HCT116 (cell line): ENCODE results near the gene DOCK9. TPM values are rescaled to one million over a fixed set of nuclear protein-coding genes. Genes with fewer than 3 reads are reported as not detected.

Experiments used
- ATAC-seq: fragments of 200-7000 bp; cut with Tn5 transposase; 2 replicates; pipeline ENCODE4 v1.9.1; 2020; ENCODE audit warnings: mild to moderate bottlenecking, moderate library complexity
- BruUV-seq: library from RNA; stranded (reverse); fragments of 400-500 nt; replicated peaks from 2 replicates; lab custom pipeline; 2021; lab: Mats Ljungman, UMichigan
- CTCF ChIA-PET: fragments of 300-600 bp; sonication (Branson Sonifier 250); formaldehyde crosslinking; loops from one replicate; lab custom pipeline; 2021; ENCODE audit warnings: antibody characterized with exemption; lab: Charles Lee
- POLR2A ChIA-PET: fragments of 300-600, 350-600 bp; sonication (Branson Sonifier 250); formaldehyde crosslinking; loops from one replicate; lab custom pipeline; 2021; ENCODE audit warnings: antibody characterized with exemption; lab: Charles Lee
- RAD21 ChIA-PET, 2 experiments: fragments of 300-600 bp; sonication (Branson Sonifier 250); formaldehyde crosslinking; loops; one replicate each; lab custom pipeline; 2023; ENCODE audit warnings: low total read pairs in 2 of 2; ENCODE audit not compliant: uncharacterized antibody in 2 of 2, unreplicated experiment in 2 of 2, low non-redundant PET in 1 of 2; lab: Charles Lee
- DNase-seq: peaks from one replicate; pipeline ENCODE4 v3.0.0-alpha.2; 2010; ENCODE audit warnings: low read depth, low spot score
- H2AFZ ChIP-seq: fragments of 200-600 bp; shearing (Covaris generic), sonication (generic); 2 replicates; pipeline ENCODE4 v1.6.1; 2017; ENCODE audit warnings: low read depth, mixed run types, mixed read lengths, antibody characterized with exemption, low read length; ENCODE audit not compliant: poor library complexity, severe bottlenecking
- H3K27ac ChIP-seq: 2 replicates; pipeline ENCODE4 v1.5.1; 2012; ENCODE audit warnings: low read depth, low read length
- H3K27me3 ChIP-seq: fragments of 200-600 bp; sonication (generic); 2 replicates; pipeline ENCODE4 v1.6.1; 2016; ENCODE audit warnings: mixed run types, low read length, mixed read lengths; ENCODE audit not compliant: insufficient read depth
- H3K36me3 ChIP-seq, 2 experiments: fragments of 200-500 bp in 1 of 2; fragments of 200-600 bp in 1 of 2; sonication (Bioruptor generic) in 1 of 2; sonication (generic) in 1 of 2; 2 replicates each; pipeline versions ENCODE4 v1.5.1 to v1.6.1; 2014 to 2016; ENCODE audit warnings: low read length in 2 of 2, inconsistent platforms in 1 of 2, mixed read lengths in 1 of 2, mixed run types in 1 of 2; ENCODE audit not compliant: insufficient read depth in 2 of 2, control insufficient read depth in 1 of 2
- H3K4me1 ChIP-seq, 2 experiments: fragments of 200-600 bp in 1 of 2; sonication (generic) in 1 of 2; 2 replicates each; pipeline versions ENCODE4 v1.5.1 to v1.6.1; 2012 to 2017; ENCODE audit warnings: low read length in 2 of 2, inconsistent platforms in 1 of 2, mild to moderate bottlenecking in 1 of 2, mixed read lengths in 1 of 2, mixed run types in 1 of 2, moderate library complexity in 1 of 2; ENCODE audit not compliant: insufficient read depth in 2 of 2, control insufficient read depth in 1 of 2
- H3K4me2 ChIP-seq: fragments of 200-600 bp; sonication (generic); 2 replicates; pipeline ENCODE4 v1.6.1; 2017; ENCODE audit warnings: mixed run types, low read length, mixed read lengths
- H3K4me3 ChIP-seq, 2 experiments: fragments of 200-600 bp in 1 of 2; sonication (generic) in 1 of 2; replicated peaks in 1 of 2; 2 replicates each; pipeline ENCODE4 v1.5.1; 2011 to 2016; ENCODE audit warnings: low read length in 2 of 2, control low read depth in 1 of 2, low read depth in 1 of 2, mild to moderate bottlenecking in 1 of 2, mixed read lengths in 1 of 2, mixed run types in 1 of 2
- H3K79me2 ChIP-seq: fragments of 200-600 bp; sonication (generic); 2 replicates; pipeline ENCODE4 v1.6.1; 2017; ENCODE audit warnings: mild to moderate bottlenecking, mixed run types, low read length, moderate library complexity, mixed read lengths; ENCODE audit not compliant: insufficient read depth
- H3K9ac ChIP-seq: fragments of 200-600 bp; sonication (generic); 2 replicates; pipeline ENCODE4 v1.6.1; 2016; ENCODE audit warnings: low read length, mixed read lengths
- H3K9me2 ChIP-seq: fragments of 200-600 bp; sonication (generic), shearing (Covaris generic); 2 replicates; pipeline ENCODE4 v1.6.1; 2017; ENCODE audit warnings: mixed run types, mild to moderate bottlenecking, moderate library complexity; ENCODE audit not compliant: insufficient read depth
- H3K9me3 ChIP-seq, 2 experiments: fragments of 200-500 bp in 1 of 2; fragments of 200-600 bp in 1 of 2; sonication (Bioruptor generic) in 1 of 2; sonication (generic) in 1 of 2; 2 replicates each; pipeline ENCODE4 v1.6.1; 2014 to 2017; ENCODE audit warnings: low read length in 2 of 2, mixed read lengths in 2 of 2, inconsistent platforms in 1 of 2, low read depth in 1 of 2, mild to moderate bottlenecking in 1 of 2, mixed run types in 1 of 2, moderate library complexity in 1 of 2; ENCODE audit not compliant: control insufficient read depth in 1 of 2, insufficient read depth in 1 of 2
- H4K20me1 ChIP-seq: fragments of 200-600 bp; sonication (generic), shearing (Covaris generic); 2 replicates; pipeline ENCODE4 v1.6.1; 2017; ENCODE audit warnings: mixed run types, mild to moderate bottlenecking, moderate library complexity; ENCODE audit not compliant: insufficient read depth
- CEBPB ChIP-seq: IDR thresholded peaks from 2 replicates; pipeline ENCODE4 v1.6.1; 2012; ENCODE audit warnings: low read depth
- EGR1 ChIP-seq: IDR thresholded peaks from 2 replicates; pipeline ENCODE4 v1.6.1; 2012; ENCODE audit warnings: low read depth
- ELF1 ChIP-seq: IDR thresholded peaks from 2 replicates; pipeline ENCODE4 v1.6.1; 2012; ENCODE audit warnings: low read depth, borderline replicate concordance
- JUND ChIP-seq: IDR thresholded peaks from 2 replicates; pipeline ENCODE4 v1.6.1; 2012
- POLR2A ChIP-seq: IDR thresholded peaks from 2 replicates; pipeline ENCODE4 v1.7.0; 2011; ENCODE audit warnings: borderline replicate concordance; ENCODE audit not compliant: insufficient read depth, insufficient read length; ENCODE audit errors: extremely low read depth
- POLR2AphosphoS5 ChIP-seq: IDR thresholded peaks from 2 replicates; pipeline ENCODE4 v1.6.1; 2011; ENCODE audit warnings: mild to moderate bottlenecking, low read depth, low read length, moderate library complexity
- SIN3A ChIP-seq: IDR thresholded peaks from 2 replicates; pipeline ENCODE4 v1.6.1; 2012; ENCODE audit warnings: low read depth
- SRF ChIP-seq: IDR thresholded peaks from 2 replicates; pipeline ENCODE4 v1.6.1; 2012; ENCODE audit warnings: low read depth
- TCF7L2 ChIP-seq: IDR thresholded peaks from 2 replicates; pipeline ENCODE4 v1.7.0; 2011; ENCODE audit warnings: borderline replicate concordance, inconsistent platforms; ENCODE audit not compliant: insufficient read depth, insufficient read length; ENCODE audit errors: extremely low read depth
- ZBTB33 ChIP-seq: IDR thresholded peaks from 2 replicates; pipeline ENCODE4 v1.6.1; 2011; ENCODE audit warnings: mild to moderate bottlenecking, low read length, moderate library complexity; ENCODE audit not compliant: insufficient replicate concordance; ENCODE audit errors: extremely low read depth
- intact Hi-C: fragments of 100-400 bp; cut with micrococcal nuclease; formaldehyde crosslinking; loops from 2 replicates; pipeline ENCODE4 v1.10.0; 2022
- total RNA-seq: library from RNA; stranded (reverse); gene quantifications from one replicate; pipeline ENCODE4 v1.2.1, GENCODE V29; 2021; ENCODE audit not compliant: unreplicated experiment
- TF ChIP-seq, protein P1 (sequence below): IDR thresholded peaks from 2 replicates; pipeline ENCODE4 v1.6.1; 2012
- TF ChIP-seq, protein P2 (sequence below): IDR thresholded peaks from 2 replicates; pipeline ENCODE4 v1.6.1; 2012
- TF ChIP-seq, protein P3 (sequence below): IDR thresholded peaks from 2 replicates; pipeline ENCODE4 v1.6.1; 2012; ENCODE audit warnings: low read depth

The DOCK9 gene
- total RNA-seq, 1 experiment from 2014 or later = 58.8 TPM

DNA sequence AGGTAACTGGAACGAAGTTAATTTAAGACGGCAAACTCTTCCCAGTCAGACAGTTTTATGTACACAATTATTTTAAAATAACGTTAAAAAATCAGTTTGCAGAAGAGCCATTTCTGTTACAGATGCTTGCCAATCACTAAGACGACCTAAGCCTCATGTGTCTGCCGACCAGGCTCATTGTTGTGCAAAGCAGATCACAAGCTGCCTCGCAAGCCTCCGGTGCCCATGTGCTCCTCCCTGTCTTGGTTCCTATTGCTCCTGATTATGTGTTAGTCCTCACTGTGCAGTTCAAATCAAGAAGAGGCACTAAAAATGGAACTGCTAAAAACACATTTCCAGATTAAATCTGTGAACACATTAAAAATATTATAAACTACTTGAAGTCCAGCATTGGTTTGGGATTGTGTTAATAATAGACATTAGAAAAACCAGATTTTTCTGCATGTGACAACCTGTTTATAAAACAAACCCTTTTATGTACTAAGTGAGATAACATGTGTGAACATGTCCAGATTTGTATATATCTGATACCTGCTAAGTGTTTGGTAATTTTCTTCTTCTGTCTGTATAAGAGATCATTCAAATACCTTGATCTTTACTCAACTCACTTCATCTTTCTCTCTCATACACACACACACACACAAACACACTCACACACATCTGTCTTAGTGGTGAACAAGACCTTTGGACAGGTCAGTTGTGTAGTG is 143.5 kb downstream of the DOCK9 start:
- Histone ChIP-seq H4K20me1 (no peaks in the 10 kb centered on the region), H3K27ac (no peak overlapping the region), H3K9ac (no peak overlapping the region), H3K9me2 (no peaks in the 10 kb centered on the region), H3K36me3 (0 out of 4 replicates have a peak, but pooled peaks cover 0 to 7% of the 10 kb centered on the region in 2 experiments), H3K79me2 (no peaks in the 10 kb centered on the region), H3K4me3 (no peak overlapping the region), H3K27me3 (no peaks in the 10 kb centered on the region), H3K4me2 (no peak overlapping the region), H3K9me3 (no peaks in the 10 kb centered on the region), H2AFZ (no peak overlapping the region), H3K4me1 (no peaks in the 10 kb centered on the region)
- TF ChIP-seq SIN3A (no peak), ZBTB33 (no peak), POLR2AphosphoS5 (no peak), EGR1 (no peak), ELF1 (no peak)
- ATAC-seq (no peak), DNase-seq (no peak)
- ChIA-PET RAD21 (no interaction called here), POLR2A (no interaction called here), CTCF (no interaction called here)
- intact Hi-C loops = no loop called here
- BruUV-seq = no TSS peak

- no peak overlapping the region for H3K4me2 ChIP-seq
- RAD21 ChIA-PET = no interaction called here
- H3K27me3 ChIP-seq = no peaks in the 10 kb centered on the region
- no peak overlapping the region for H2AFZ ChIP-seq
- no peaks in the 10 kb centered on the region for H4K20me1 ChIP-seq
- H3K9ac ChIP-seq = no peak overlapping the region
- intact Hi-C loops = no loop called here
- 0 out of 4 replicates have a peak, but pooled peaks cover 0 to 5% of the 10 kb centered on the region in 2 experiments for H3K36me3 ChIP-seq
- H3K9me2 ChIP-seq = no peaks in the 10 kb centered on the region
- H3K4me1 ChIP-seq = no peaks in the 10 kb centered on the region
- H3K79me2 ChIP-seq = no peaks in the 10 kb centered on the region
- no peaks in the 10 kb centered on the region for H3K9me3 ChIP-seq
- POLR2A ChIA-PET = no interaction called here
- H3K4me3 ChIP-seq = no peak overlapping the region
- H3K27ac ChIP-seq = no peak overlapping the region
- no peak for ATAC-seq
- DNase-seq = no peak
- BruUV-seq = no TSS peak
- CTCF ChIA-PET = no interaction called here
- no peak for TF ChIP-seq CEBPB
- TF ChIP-seq, protein P1, sequence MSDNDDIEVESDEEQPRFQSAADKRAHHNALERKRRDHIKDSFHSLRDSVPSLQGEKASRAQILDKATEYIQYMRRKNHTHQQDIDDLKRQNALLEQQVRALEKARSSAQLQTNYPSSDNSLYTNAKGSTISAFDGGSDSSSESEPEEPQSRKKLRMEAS = no peak
- TF ChIP-seq, protein P2, sequence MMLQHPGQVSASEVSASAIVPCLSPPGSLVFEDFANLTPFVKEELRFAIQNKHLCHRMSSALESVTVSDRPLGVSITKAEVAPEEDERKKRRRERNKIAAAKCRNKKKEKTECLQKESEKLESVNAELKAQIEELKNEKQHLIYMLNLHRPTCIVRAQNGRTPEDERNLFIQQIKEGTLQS = no peak
- no peak for TF ChIP-seq SRF
- TF ChIP-seq, protein P3, sequence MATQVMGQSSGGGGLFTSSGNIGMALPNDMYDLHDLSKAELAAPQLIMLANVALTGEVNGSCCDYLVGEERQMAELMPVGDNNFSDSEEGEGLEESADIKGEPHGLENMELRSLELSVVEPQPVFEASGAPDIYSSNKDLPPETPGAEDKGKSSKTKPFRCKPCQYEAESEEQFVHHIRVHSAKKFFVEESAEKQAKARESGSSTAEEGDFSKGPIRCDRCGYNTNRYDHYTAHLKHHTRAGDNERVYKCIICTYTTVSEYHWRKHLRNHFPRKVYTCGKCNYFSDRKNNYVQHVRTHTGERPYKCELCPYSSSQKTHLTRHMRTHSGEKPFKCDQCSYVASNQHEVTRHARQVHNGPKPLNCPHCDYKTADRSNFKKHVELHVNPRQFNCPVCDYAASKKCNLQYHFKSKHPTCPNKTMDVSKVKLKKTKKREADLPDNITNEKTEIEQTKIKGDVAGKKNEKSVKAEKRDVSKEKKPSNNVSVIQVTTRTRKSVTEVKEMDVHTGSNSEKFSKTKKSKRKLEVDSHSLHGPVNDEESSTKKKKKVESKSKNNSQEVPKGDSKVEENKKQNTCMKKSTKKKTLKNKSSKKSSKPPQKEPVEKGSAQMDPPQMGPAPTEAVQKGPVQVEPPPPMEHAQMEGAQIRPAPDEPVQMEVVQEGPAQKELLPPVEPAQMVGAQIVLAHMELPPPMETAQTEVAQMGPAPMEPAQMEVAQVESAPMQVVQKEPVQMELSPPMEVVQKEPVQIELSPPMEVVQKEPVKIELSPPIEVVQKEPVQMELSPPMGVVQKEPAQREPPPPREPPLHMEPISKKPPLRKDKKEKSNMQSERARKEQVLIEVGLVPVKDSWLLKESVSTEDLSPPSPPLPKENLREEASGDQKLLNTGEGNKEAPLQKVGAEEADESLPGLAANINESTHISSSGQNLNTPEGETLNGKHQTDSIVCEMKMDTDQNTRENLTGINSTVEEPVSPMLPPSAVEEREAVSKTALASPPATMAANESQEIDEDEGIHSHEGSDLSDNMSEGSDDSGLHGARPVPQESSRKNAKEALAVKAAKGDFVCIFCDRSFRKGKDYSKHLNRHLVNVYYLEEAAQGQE = no peak
- TF ChIP-seq TCF7L2 = no peak
- TF ChIP-seq POLR2A = no peak
- TF ChIP-seq EGR1 = no peak
- TF ChIP-seq SIN3A = no peak
- no peak for TF ChIP-seq JUND
Observed at GRCh38 chr13:98831236-98831635, 146.6 kb downstream of the DOCK9 start.
